Fibroblast of pulmonary artery (primary cell): Measurements from ENCODE around the gene ANK2.

Experiments used
- DNase-seq: peaks from one replicate; pipeline ENCODE4 v3.0.0-alpha.2; 2010; ENCODE audit warnings: low read depth
- H3K4me3 ChIP-seq: replicated peaks from 2 replicates; pipeline ENCODE4 v1.5.1; 2011; ENCODE audit warnings: low read depth, mild to moderate bottlenecking, control low read depth, low read length, moderate library complexity
- TF ChIP-seq, protein P1 (sequence below): IDR thresholded peaks from 2 replicates; pipeline ENCODE4 v1.5.1; 2011; ENCODE audit warnings: mild to moderate bottlenecking, control low read depth, low read length, inconsistent platforms; ENCODE audit errors: missing control alignments

ANK2 gene

DNA sequence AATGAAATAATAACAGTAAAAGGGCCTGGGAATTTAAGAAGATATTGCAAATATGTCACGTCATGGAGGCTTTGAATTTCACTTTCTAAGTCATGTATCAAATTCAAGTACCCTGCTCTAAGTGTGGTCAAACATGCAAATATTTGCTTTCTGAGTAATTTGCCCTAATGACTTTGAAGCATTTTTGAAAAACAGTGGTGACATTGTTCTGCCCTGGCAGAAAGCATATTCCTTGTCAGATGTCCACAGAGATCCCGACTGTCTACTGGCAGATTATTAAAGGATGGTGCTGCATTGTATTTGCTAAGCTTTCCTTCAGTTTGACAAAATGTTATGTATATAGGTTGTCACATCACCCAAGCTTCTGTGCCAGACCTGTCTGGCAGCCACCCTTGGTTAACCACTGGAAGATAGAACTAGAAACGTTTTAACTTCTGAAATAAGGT is 92.5 kb downstream of the ANK2 start:
- no peak overlapping the region for H3K4me3 ChIP-seq
- DNase-seq = peak; percentile 64
- TF ChIP-seq, protein P1, sequence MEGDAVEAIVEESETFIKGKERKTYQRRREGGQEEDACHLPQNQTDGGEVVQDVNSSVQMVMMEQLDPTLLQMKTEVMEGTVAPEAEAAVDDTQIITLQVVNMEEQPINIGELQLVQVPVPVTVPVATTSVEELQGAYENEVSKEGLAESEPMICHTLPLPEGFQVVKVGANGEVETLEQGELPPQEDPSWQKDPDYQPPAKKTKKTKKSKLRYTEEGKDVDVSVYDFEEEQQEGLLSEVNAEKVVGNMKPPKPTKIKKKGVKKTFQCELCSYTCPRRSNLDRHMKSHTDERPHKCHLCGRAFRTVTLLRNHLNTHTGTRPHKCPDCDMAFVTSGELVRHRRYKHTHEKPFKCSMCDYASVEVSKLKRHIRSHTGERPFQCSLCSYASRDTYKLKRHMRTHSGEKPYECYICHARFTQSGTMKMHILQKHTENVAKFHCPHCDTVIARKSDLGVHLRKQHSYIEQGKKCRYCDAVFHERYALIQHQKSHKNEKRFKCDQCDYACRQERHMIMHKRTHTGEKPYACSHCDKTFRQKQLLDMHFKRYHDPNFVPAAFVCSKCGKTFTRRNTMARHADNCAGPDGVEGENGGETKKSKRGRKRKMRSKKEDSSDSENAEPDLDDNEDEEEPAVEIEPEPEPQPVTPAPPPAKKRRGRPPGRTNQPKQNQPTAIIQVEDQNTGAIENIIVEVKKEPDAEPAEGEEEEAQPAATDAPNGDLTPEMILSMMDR = no peak

DNA sequence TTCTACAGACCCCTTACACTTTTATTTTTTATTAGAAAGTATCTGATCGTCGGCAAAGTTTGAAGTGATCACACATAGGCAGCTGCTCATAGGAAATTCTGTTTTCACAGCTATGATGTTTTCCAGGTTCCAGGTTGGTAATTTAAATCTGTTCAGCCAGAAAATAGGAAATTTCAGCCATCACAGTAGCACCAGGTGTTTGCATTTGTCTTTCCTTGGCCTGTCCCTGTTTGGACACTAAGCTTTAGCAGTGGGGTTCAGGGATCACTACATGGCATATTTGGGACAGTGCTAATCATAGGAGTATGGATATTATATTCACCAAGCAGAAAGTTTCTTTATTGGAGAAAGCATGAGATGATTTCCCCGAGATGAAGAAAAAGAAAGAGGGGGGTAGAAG is 92.9 kb downstream of the ANK2 start:
- no peak overlapping the region for H3K4me3 ChIP-seq
- DNase-seq = no peak
- TF ChIP-seq, protein P1 = no peak

DNA sequence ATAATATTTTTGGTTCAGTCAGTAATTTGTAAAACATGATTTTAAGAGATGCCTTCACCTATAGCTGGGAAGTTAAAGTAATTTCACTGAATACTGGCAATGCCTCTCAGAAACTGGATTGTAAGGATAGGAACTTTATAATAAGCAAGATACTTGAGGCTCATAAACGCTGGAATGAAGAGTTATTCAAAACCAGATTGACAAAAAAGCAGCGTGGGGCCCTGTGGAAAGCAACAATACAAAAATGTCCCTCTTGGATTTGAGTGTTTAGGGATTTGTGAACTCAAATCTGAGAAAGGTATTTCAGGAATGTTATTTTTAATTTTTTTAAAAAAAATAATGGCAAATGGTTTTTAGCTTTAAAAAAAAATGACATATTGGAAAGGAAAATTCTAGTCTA is 94.6 kb downstream of the ANK2 start:
- DNase-seq = no peak
- TF ChIP-seq, protein P1 = no peak
- H3K4me3 ChIP-seq = no peak overlapping the region

DNA sequence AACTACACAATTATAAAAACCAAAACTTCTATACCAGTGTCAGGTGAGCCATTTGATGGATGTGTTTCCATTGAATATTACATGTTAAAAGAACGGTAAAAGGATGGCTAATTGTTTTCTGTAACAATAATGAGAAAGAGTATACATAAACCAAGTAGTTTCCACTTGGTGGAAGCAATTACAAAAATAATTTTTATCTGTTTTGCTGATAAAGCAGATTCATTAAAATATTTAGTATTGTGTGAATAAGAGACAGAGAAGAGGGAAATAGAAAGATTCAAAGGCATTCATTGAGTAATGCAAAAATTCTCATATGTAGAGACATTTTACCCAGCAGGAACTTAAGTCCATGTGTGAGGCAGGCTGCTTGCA is 95.7 kb downstream of the ANK2 start:
- no peak overlapping the region for H3K4me3 ChIP-seq
- TF ChIP-seq, protein P1 = no peak
- DNase-seq = no peak

DNA sequence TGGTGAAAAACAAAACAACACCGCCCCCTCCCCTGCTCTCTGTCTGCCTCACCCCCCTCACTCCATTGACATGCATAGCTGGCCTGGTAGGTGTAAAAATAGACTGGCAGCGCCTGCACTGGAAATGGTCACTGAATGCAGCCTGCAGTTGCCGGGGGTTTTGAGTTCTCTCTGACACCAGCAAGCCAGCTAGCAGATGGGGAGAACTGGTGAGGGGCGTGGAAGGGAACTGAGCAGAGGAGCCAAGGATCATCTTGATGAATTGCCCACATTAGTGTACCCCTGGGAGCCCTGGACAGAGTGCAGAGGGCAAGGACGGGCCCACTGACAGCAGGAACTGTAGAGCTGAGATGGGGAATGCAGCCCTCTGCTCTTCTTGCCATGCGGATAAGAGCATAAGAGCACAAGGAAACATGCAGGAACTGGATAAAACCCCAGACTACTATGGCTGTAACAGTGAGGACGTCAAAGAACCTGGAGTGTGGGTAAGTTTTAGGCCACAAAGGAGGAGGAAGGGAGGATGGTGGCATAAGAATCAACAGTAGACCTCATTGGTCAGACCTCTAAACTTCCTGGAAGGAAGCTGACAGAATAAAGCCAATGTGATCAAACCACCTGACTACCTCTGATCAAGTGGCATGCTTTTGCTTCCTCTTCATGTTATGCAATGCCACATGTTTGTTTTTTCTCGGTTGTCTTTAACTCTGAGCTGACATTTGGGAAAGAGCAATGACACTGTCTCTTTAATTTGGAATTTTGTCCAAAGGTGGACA is 96.3 kb downstream of the ANK2 start:
- TF ChIP-seq, protein P1 = no peak
- no peak overlapping the region for H3K4me3 ChIP-seq
- no peak for DNase-seq

DNA sequence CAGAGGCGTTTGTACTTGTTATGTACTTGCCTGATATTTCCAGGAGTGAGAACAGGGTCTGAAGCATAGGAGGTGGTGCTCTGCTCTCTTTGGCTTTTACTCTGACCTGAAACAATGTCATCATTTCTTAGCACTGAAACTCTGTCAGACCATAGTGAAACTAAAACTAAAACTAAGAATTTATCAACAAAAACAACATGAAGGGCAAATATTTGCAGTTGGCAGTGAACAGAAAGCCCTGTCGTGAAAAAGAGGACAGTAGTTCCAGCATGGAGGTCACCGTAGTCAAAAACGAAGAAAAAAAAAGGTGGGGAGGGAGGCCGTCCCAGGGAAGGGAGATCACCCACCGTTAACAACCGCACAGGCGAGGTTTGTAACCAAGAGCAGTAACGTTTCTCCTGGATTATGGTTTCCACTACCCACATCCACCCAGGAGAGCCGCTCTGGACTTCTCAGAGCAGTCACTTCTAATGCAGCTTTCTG is 97.5 kb downstream of the ANK2 start:
- TF ChIP-seq, protein P1 = no peak
- H3K4me3 ChIP-seq = peak overlapping the region; percentile 29

More for the DNA sequence above, 97.5 kb downstream of the ANK2 start:
- no peak for DNase-seq
